Activated T-cell treated with anti-CD3 and anti-CD28 coated beads, Interleukin-2, amount 50 U/mL, for 72 hours (primary cell): Measurements from ENCODE around the gene TSC1. TPM values are rescaled to one million over a fixed set of nuclear protein-coding genes. Genes with fewer than 3 reads are reported as not detected.
A peak's percentile ranks its signal among the peaks of the same experiment; 100 is the strongest.
"Not testable (repeated sequence)": the region's sequence is repeated elsewhere in the genome, so short reads cannot be mapped to it uniquely, and the experiment has no call there.

Experiments
- ATAC-seq, 2 donors: fragments of 150-1000 bp; cut with Tn5 transposase; replicated peaks in 1 of 2; 2 replicates each; pipeline ENCODE4 v1.10.0; 2021; ENCODE audit warnings: moderate library complexity in 2 of 2, mild to moderate bottlenecking in 1 of 2
- DNase-seq, 2 donors: peaks; one replicate each; pipeline ENCODE4 v3.0.0; 2021 to 2022; ENCODE audit warnings: mixed read lengths in 1 of 2
- H3K27ac Mint-ChIP-seq: one replicate; pipeline ENCODE4 v1.8.0; 2022; ENCODE audit warnings: mild to moderate bottlenecking, moderate library complexity, mixed read lengths
- H3K27me3 Mint-ChIP-seq: one replicate; pipeline ENCODE4 v1.8.0; 2022; ENCODE audit warnings: low read depth, mixed read lengths
- H3K36me3 Mint-ChIP-seq, 2 donors: one replicate each; pipeline ENCODE4 v1.8.0; 2022; ENCODE audit warnings: mixed read lengths in 2 of 2, mild to moderate bottlenecking in 1 of 2; ENCODE audit not compliant: insufficient read depth in 2 of 2
- H3K4me1 Mint-ChIP-seq: one replicate; pipeline ENCODE4 v1.8.0; 2022; ENCODE audit warnings: low read depth, mixed read lengths
- H3K4me3 Mint-ChIP-seq, 2 donors: one replicate each; pipeline ENCODE4 v1.8.0; 2022; ENCODE audit warnings: mild to moderate bottlenecking in 2 of 2, mixed read lengths in 2 of 2, moderate library complexity in 2 of 2
- H3K9me3 Mint-ChIP-seq, 2 donors: one replicate each; pipeline ENCODE4 v1.8.0; 2022; ENCODE audit warnings: mixed read lengths in 2 of 2
- total RNA-seq, 2 donors: library from RNA; stranded (reverse); gene quantifications; one replicate each; pipeline ENCODE4 v1.2.3, GENCODE V29; 2022

The TSC1 gene
- total RNA-seq, 2 donors from 2014 or later = 28.8 to 30.2 TPM

- H3K27ac Mint-ChIP-seq, H3K27me3 Mint-ChIP-seq, H3K4me1 Mint-ChIP-seq, ATAC-seq, DNase-seq, H3K36me3 Mint-ChIP-seq, H3K9me3 Mint-ChIP-seq, H3K4me3 Mint-ChIP-seq: not testable (repeated sequence)
These were observed 23.5 kb upstream of the TSC1 start for GRCh38 chr9:132967908-132968307.

GRCh38 chr9:132965478-132965877 is 21.1 kb upstream of the TSC1 start:
- Mint-ChIP-seq H3K27me3 (no peaks in the 10 kb centered on the region), H3K27ac (no peak overlapping the region), H3K36me3 (no peaks in the 10 kb centered on the region), H3K4me1 (no peaks in the 10 kb centered on the region), H3K4me3 (no peak overlapping the region), H3K9me3 (no peaks in the 10 kb centered on the region)
- no peak for DNase-seq
- no peak for ATAC-seq

GRCh38 chr9:132961002-132961401 is 16.6 kb upstream of the TSC1 start:
- H3K4me1 Mint-ChIP-seq = no peaks in the 10 kb centered on the region
- peaks cover 2 to 8% of the 10 kb centered on the region in 2 donors for H3K9me3 Mint-ChIP-seq
- no peak overlapping the region for H3K4me3 Mint-ChIP-seq
- H3K27me3 Mint-ChIP-seq = peaks cover 6% of the 10 kb centered on the region
- peaks cover 1 to 3% of the 10 kb centered on the region in 2 donors for H3K36me3 Mint-ChIP-seq
- ATAC-seq (no peak), DNase-seq (no peak)
- H3K27ac Mint-ChIP-seq = no peak overlapping the region

- H3K9me3 Mint-ChIP-seq = peaks cover 2 to 8% of the 10 kb centered on the region in 2 donors
- H3K36me3 Mint-ChIP-seq = peaks cover 6 to 8% of the 10 kb centered on the region in 2 donors
- no peak for ATAC-seq
- H3K27ac Mint-ChIP-seq = no peak overlapping the region
- H3K27me3 Mint-ChIP-seq = peaks cover 6% of the 10 kb centered on the region
- no peak for DNase-seq
- H3K4me3 Mint-ChIP-seq = no peak overlapping the region
- no peaks in the 10 kb centered on the region for H3K4me1 Mint-ChIP-seq
These were observed 13.4 kb upstream of the TSC1 start for GRCh38 chr9:132957805-132958204.

- H3K4me1 Mint-ChIP-seq = no peaks in the 10 kb centered on the region
- peaks cover 6 to 8% of the 10 kb centered on the region in 2 donors for H3K36me3 Mint-ChIP-seq
- no peak for DNase-seq
- H3K9me3 Mint-ChIP-seq = peaks cover 2 to 8% of the 10 kb centered on the region in 2 donors
- peaks cover 6% of the 10 kb centered on the region for H3K27me3 Mint-ChIP-seq
- no peak overlapping the region for H3K27ac Mint-ChIP-seq
- H3K4me3 Mint-ChIP-seq = no peak overlapping the region
- ATAC-seq = no peak
These were observed 11.4 kb upstream of the TSC1 start for GRCh38 chr9:132955768-132956167.

- Mint-ChIP-seq H3K9me3 (peaks cover 2 to 8% of the 10 kb centered on the region in 2 donors), H3K4me1 (no peaks in the 10 kb centered on the region), H3K36me3 (peaks cover 6 to 8% of the 10 kb centered on the region in 2 donors), H3K27ac (no peak overlapping the region), H3K4me3 (no peak overlapping the region), H3K27me3 (peaks cover 5% of the 10 kb centered on the region)
- DNase-seq = no peak
- no peak for ATAC-seq
These were observed 10.7 kb upstream of the TSC1 start for GRCh38 chr9:132955123-132955522.

- H3K9me3 Mint-ChIP-seq = no peaks in the 10 kb centered on the region
- no peaks in the 10 kb centered on the region for H3K27me3 Mint-ChIP-seq
- H3K4me1 Mint-ChIP-seq = peaks cover 7% of the 10 kb centered on the region
- DNase-seq (no peak), ATAC-seq (no peak)
- H3K27ac Mint-ChIP-seq = no peak overlapping the region
- no peak overlapping the region for H3K4me3 Mint-ChIP-seq
- no peaks in the 10 kb centered on the region for H3K36me3 Mint-ChIP-seq
These were observed 5.3 kb upstream of the TSC1 start for GRCh38 chr9:132949709-132950108.

GRCh38 chr9:132948482-132949050 is 4.2 kb upstream of the TSC1 start:
- Mint-ChIP-seq H3K9me3 (no peaks in the 10 kb centered on the region), H3K4me3 (no peak overlapping the region)
- ATAC-seq = no peak

GRCh38 chr9:132947756-132948155 is 3.3 kb upstream of the TSC1 start:
- no peak overlapping the region for H3K4me3 Mint-ChIP-seq
- H3K27me3 Mint-ChIP-seq = no peaks in the 10 kb centered on the region
- H3K36me3 Mint-ChIP-seq = no peaks in the 10 kb centered on the region
- no peak overlapping the region for H3K27ac Mint-ChIP-seq
- no peak for ATAC-seq
- peaks cover 18% of the 10 kb centered on the region for H3K4me1 Mint-ChIP-seq
- no peak for DNase-seq
- no peaks in the 10 kb centered on the region for H3K9me3 Mint-ChIP-seq

More at GRCh38 chr9:132948482-132949050, 4.2 kb upstream of the TSC1 start:
- Mint-ChIP-seq H3K4me1 (peaks cover 10% of the 10 kb centered on the region), H3K27me3 (no peaks in the 10 kb centered on the region), H3K36me3 (no peaks in the 10 kb centered on the region), H3K27ac (no peak overlapping the region)
- no peak for DNase-seq

GRCh38 chr9:132946631-132947295 is 2.3 kb upstream of the TSC1 start:
- Mint-ChIP-seq H3K4me3 (no peak overlapping the region), H3K27ac (no peak overlapping the region), H3K4me1 (peaks cover 26% of the 10 kb centered on the region), H3K9me3 (no peaks in the 10 kb centered on the region), H3K27me3 (no peaks in the 10 kb centered on the region), H3K36me3 (no peaks in the 10 kb centered on the region)
- ATAC-seq (no peak), DNase-seq (no peak)

GRCh38 chr9:132946211-132946610 is 1.8 kb upstream of the TSC1 start:
- H3K9me3 Mint-ChIP-seq = no peaks in the 10 kb centered on the region
- ATAC-seq (no peak), DNase-seq (no peak)
- H3K4me1 Mint-ChIP-seq = peaks cover 26% of the 10 kb centered on the region
- H3K4me3 Mint-ChIP-seq = no peak overlapping the region
- no peaks in the 10 kb centered on the region for H3K36me3 Mint-ChIP-seq
- no peak overlapping the region for H3K27ac Mint-ChIP-seq
- no peaks in the 10 kb centered on the region for H3K27me3 Mint-ChIP-seq

- Mint-ChIP-seq H3K36me3 (no peaks in the 10 kb centered on the region), H3K9me3 (no peaks in the 10 kb centered on the region), H3K4me1 (peaks cover 26% of the 10 kb centered on the region), H3K4me3 (peak overlapping the region; percentile 90 to 95), H3K27me3 (no peaks in the 10 kb centered on the region), H3K27ac (peak overlapping the region; percentile 99)
- DNase-seq (no peak), ATAC-seq (no peak)
These were observed 1.0 kb upstream of the TSC1 start for GRCh38 chr9:132945186-132946130.

GRCh38 chr9:132943651-132944293 is 644 bp downstream of the TSC1 start:
- Mint-ChIP-seq H3K4me3 (peak overlapping the region; percentile 90 to 95), H3K27me3 (no peaks in the 10 kb centered on the region), H3K36me3 (no peaks in the 10 kb centered on the region), H3K27ac (peak overlapping the region; percentile 75), H3K9me3 (no peaks in the 10 kb centered on the region), H3K4me1 (peaks cover 26% of the 10 kb centered on the region)
- ATAC-seq = no peak
- DNase-seq = peak in 1 of 2 donors; percentile 4
